Pancreas (tissue), 10 donors: ENCODE measurements around the gene ISOC2. TPM values are rescaled to one million over a fixed set of nuclear protein-coding genes. Genes with fewer than 3 reads are reported as not detected.
A peak's percentile ranks its signal among the peaks of the same experiment; 100 is the strongest.

Experiments
- ATAC-seq, 4 donors: fragments of 200-7000 bp; cut with Tn5 transposase; one replicate each; pipeline versions ENCODE4 v1.8.0 to v1.9.1; 2020; ENCODE audit warnings: mild to moderate bottlenecking in 4 of 4, moderate library complexity in 4 of 4
- DNase-seq, 6 donors: peaks; one replicate each; pipeline ENCODE4 v3.0.0-alpha.2; 2020
- FAIRE-seq: peaks from 2 replicates; lab custom pipeline; 2012; peaks lifted over from hg19 to GRCh38; lab: Jason Lieb, UNC
- H3K27ac ChIP-seq, 4 donors: fragments of 200-600 bp; sonication (generic); 1 replicate in 3 of 4; 2 replicates in 1 of 4; pipeline versions ENCODE4 v1.5.0 to v1.8.0; 2020
- H3K27me3 ChIP-seq, 4 donors: fragments of 200-600 bp; one replicate each; pipeline ENCODE4 v1.8.0; 2021
- H3K36me3 ChIP-seq, 3 donors: fragments of 200-600 bp; sonication (generic) in 1 of 3; one replicate each; pipeline versions ENCODE4 v1.5.0 to v1.8.0; 2020 to 2021
- H3K4me1 ChIP-seq, 3 donors: fragments of 200-600 bp; one replicate each; pipeline ENCODE4 v1.8.0; 2021
- H3K4me3 ChIP-seq, 4 donors: fragments of 200-600 bp; sonication (generic) in 2 of 4; one replicate each; pipeline versions ENCODE4 v1.5.0 to v1.8.0; 2020 to 2021
- H3K9me3 ChIP-seq, 4 donors: fragments of 200-600 bp; one replicate each; pipeline ENCODE4 v1.8.0; 2021
- CTCF ChIP-seq, 4 donors: fragments of 200-600 bp; sonication (generic) in 3 of 4; IDR thresholded peaks; one replicate each; pipeline versions ENCODE4 v1.5.0 to v1.8.0; 2021; ENCODE audit warnings: antibody characterized with exemption in 4 of 4
- WGBS, 2 donors: extraction: QIAGEN DNeasy Blood & Tissue Kit; methylation state at CpG; one replicate each; pipeline ENCODE4 v1.1.7; 2013; 5-methylcytosine and 5-hydroxymethylcytosine counted together
- intact Hi-C, 3 donors: fragments of 100-400 bp; cut with DNase I; formaldehyde crosslinking; loops; one replicate each; pipeline versions ENCODE4 v1.11.1 to v1.14.2; 2022
- polyA plus RNA-seq, 2 donors: library from polyadenylated mRNA; stranded (reverse); fragments of 200-250 nt; gene quantifications; one replicate each; pipeline ENCODE4 v1.2.3, GENCODE V29; 2013
- total RNA-seq, 6 donors: library from RNA; stranded (reverse); fragmentation: NEBNext Ultra II Directional in 4 of 6; extraction: Animal tissue kit (Norgen Biotek cat#: 25700) in 4 of 6; gene quantifications; one replicate each; pipeline versions ENCODE4 v1.2.1 to v1.2.4, GENCODE V29; 2021 to 2023
- donor health status: healthy with polysubstance abuse.
- donor health status: DM: no; HTN: no; CAD: no; lungs with moderate emphysema.
- donor health status: DM: no; HTN: no; CAD: no.
- donor health status: control.
- donor health status: control.
- donor health status: Bipolar disorder and iron deficiency.
- donor health status: DM: yes; HTN: yes; CAD: no.
- donor health status: DM: no; HTN: no; CAD: no.
- donor health status: DM: no; HTN: no; CAD: no.
- donor health status: DM: yes; HTN: yes; CAD: no.

ISOC2 gene
- total and polyA plus RNA-seq, 8 donors = 13.0 to 43.9 (median 21.8) TPM

- 11% methylated on average over 60 to 64 of the region's 64 CpGs for WGBS, 2 donors
- H3K27ac ChIP-seq = peak overlapping the region in 1 of 4 donors; percentile 17
- H3K36me3 ChIP-seq = no peaks in the 10 kb centered on the region
- no peaks in the 10 kb centered on the region for H3K4me1 ChIP-seq
- intact Hi-C loops = loop anchor here in 2 of 3 donors (2.0 to 5.0 kb wide), 3 partner anchors 39 to 366 kb away; partner anchors contain the start of gene C19orf85 (in 1 of the 2)
- H3K4me3 ChIP-seq = peak overlapping the region in 3 of 4 donors; percentile 13 to 34 (median 21)
- no peaks in the 10 kb centered on the region for H3K27me3 ChIP-seq
- FAIRE-seq (no peak), ATAC-seq (peak; percentile 97 to 99 (median 98)), DNase-seq (peak; percentile 89 to 99 (median 92))
- no peaks in the 10 kb centered on the region for H3K9me3 ChIP-seq
- TF ChIP-seq CTCF (IDR thresholded peaks at IDR 0.05) = peak; percentile 97 to 99 (median 98)
Observed at GRCh38 chr19:55503502-55504251, 42.2 kb upstream of the ISOC2 start.

GRCh38 chr19:55503157-55503501 lies 41.7 kb upstream of the ISOC2 start:
- intact Hi-C loops = loop anchor here in 2 of 3 donors (5.0 kb wide), 2 partner anchors 361 to 366 kb away; no protein-coding TSS in a partner anchor

GRCh38 chr19:55502197-55502952 lies 40.9 kb upstream of the ISOC2 start:
- DNase-seq (no peak), FAIRE-seq (no peak), ATAC-seq (no peak)
- Histone ChIP-seq H3K27me3 (no peaks in the 10 kb centered on the region), H3K4me1 (no peaks in the 10 kb centered on the region), H3K9me3 (no peaks in the 10 kb centered on the region), H3K27ac (no peak overlapping the region), H3K4me3 (no peak overlapping the region), H3K36me3 (no peaks in the 10 kb centered on the region)
- intact Hi-C loops = loop anchor here in 2 of 3 donors (5.0 kb wide), 2 partner anchors 360 to 365 kb away; no protein-coding TSS in a partner anchor
- 87 to 93% methylated on average over 9 of the region's 9 CpGs for WGBS, 2 donors
- TF ChIP-seq CTCF (IDR thresholded peaks at IDR 0.05) = no peak

More at GRCh38 chr19:55503157-55503501, 41.7 kb upstream of the ISOC2 start:
- no peak for ATAC-seq
- H3K4me3 ChIP-seq = no peak overlapping the region
- H3K27ac ChIP-seq = no peak overlapping the region
- TF ChIP-seq CTCF (IDR thresholded peaks at IDR 0.05) = no peak
- FAIRE-seq = no peak
- no peaks in the 10 kb centered on the region for H3K4me1 ChIP-seq
- H3K9me3 ChIP-seq = no peaks in the 10 kb centered on the region
- 78 to 86% methylated on average over 17 of the region's 17 CpGs for WGBS, 2 donors
- H3K27me3 ChIP-seq = no peaks in the 10 kb centered on the region
- H3K36me3 ChIP-seq = no peaks in the 10 kb centered on the region
- no peak for DNase-seq

- no peak for TF ChIP-seq CTCF (IDR thresholded peaks at IDR 0.05)
- Histone ChIP-seq H3K27me3 (no peaks in the 10 kb centered on the region), H3K4me1 (no peaks in the 10 kb centered on the region), H3K4me3 (no peak overlapping the region), H3K27ac (no peak overlapping the region), H3K9me3 (no peaks in the 10 kb centered on the region), H3K36me3 (no peaks in the 10 kb centered on the region)
- intact Hi-C loops = loop anchor here in 2 of 3 donors (5.0 kb wide), 2 partner anchors 358 to 363 kb away; no protein-coding TSS in a partner anchor
- ATAC-seq (no peak), DNase-seq (peak in 2 of 6 donors; percentile 19 to 58), FAIRE-seq (no peak)
- WGBS, 2 donors = 86 to 90% methylated on average over 26 of the region's 26 CpGs
Observed at GRCh38 chr19:55500368-55500952, 39.0 kb upstream of the ISOC2 start.
